CD4-positive, alpha-beta T cell treated with Interleukin-1 beta for 1 hour (primary cell): ENCODE data around the gene POLR2L.

Source experiments
- DNase-seq, 2 donors: peaks; one replicate each; pipeline ENCODE4 v3.0.0-alpha.2; 2020 to 2022

POLR2L gene

GRCh38 chr11:842370-843002, at the start of gene POLR2L, which contains the start of gene TSPAN4:
TSS of gene POLR2L (minus strand) at chr11:842529. CDS start at chr11:842508, 21 bp downstream.
TSS of gene TSPAN4 (plus strand) at chr11:842852. CDS start at chr11:850305, 7,453 bp downstream.
- peak; percentile 84 to 89 for DNase-seq

GRCh38 chr11:890794-891540, 48.6 kb upstream of the POLR2L start:
- DNase-seq: no peak

GRCh38 chr11:889687-890475, 47.6 kb upstream of the POLR2L start:
- no peak for DNase-seq

GRCh38 chr11:889257-889656, 46.9 kb upstream of the POLR2L start:
- DNase-seq: no peak

- no peak for DNase-seq
These were observed 46.2 kb upstream of the POLR2L start for GRCh38 chr11:888310-889212.

GRCh38 chr11:887589-887988, 45.3 kb upstream of the POLR2L start:
- DNase-seq: no peak

- DNase-seq: no peak
These were observed 44.2 kb upstream of the POLR2L start for GRCh38 chr11:886568-886967.

- no peak for DNase-seq
These were observed 42.3 kb upstream of the POLR2L start for GRCh38 chr11:884578-885070.

- DNase-seq: no peak
These were observed 41.2 kb upstream of the POLR2L start for GRCh38 chr11:883527-883926.

GRCh38 chr11:882596-882995, 40.3 kb upstream of the POLR2L start:
- no peak for DNase-seq

GRCh38 chr11:880447-880846, 38.1 kb upstream of the POLR2L start:
- no peak for DNase-seq

GRCh38 chr11:877565-877964, 35.2 kb upstream of the POLR2L start:
- DNase-seq: peak in 1 of 2 donors; percentile 11

GRCh38 chr11:876545-876944, 34.2 kb upstream of the POLR2L start:
- no peak for DNase-seq

GRCh38 chr11:875769-876301, 33.5 kb upstream of the POLR2L start:
- DNase-seq: no peak

- DNase-seq: no peak
These were observed 32.9 kb upstream of the POLR2L start for GRCh38 chr11:875203-875602.

- no peak for DNase-seq
These were observed 31.4 kb upstream of the POLR2L start for GRCh38 chr11:873706-874105.

- DNase-seq: no peak
These were observed 30.5 kb upstream of the POLR2L start for GRCh38 chr11:872799-873198.

- no peak for DNase-seq
These were observed 29.1 kb upstream of the POLR2L start for GRCh38 chr11:871472-871871.

GRCh38 chr11:870418-870817, 28.1 kb upstream of the POLR2L start:
- no peak for DNase-seq

GRCh38 chr11:870127-870413, 27.7 kb upstream of the POLR2L start:
- DNase-seq: no peak

- DNase-seq: no peak
These were observed 27.2 kb upstream of the POLR2L start for GRCh38 chr11:869399-870126.

- DNase-seq: no peak
These were observed 26.5 kb upstream of the POLR2L start for GRCh38 chr11:868802-869201.
